GM19395 (cell line): ENCODE results near the gene SRRM2.
A peak's percentile ranks its signal among the peaks of the same experiment; 100 is the strongest.

Experiments used
- ATAC-seq: cut with Tn5 transposase; IDR thresholded peaks from one replicate; pipeline ENCODE4 v1.9.1; 2021; ENCODE audit warnings: mild to moderate bottlenecking, moderate library complexity; ENCODE audit not compliant: unreplicated experiment

The SRRM2 gene

GRCh38 chr16:2752035-2752849, at the start of gene SRRM2:
TSS of gene SRRM2 (plus strand) at chr16:2752638. CDS start at chr16:2756365, 3,727 bp downstream.
- ATAC-seq, result peak; percentile 86

- no peak for ATAC-seq
Observed at GRCh38 chr16:2702871-2703745, 49.3 kb upstream of the SRRM2 start.

- ATAC-seq, result no peak
Observed at GRCh38 chr16:2704166-2704982, 48.1 kb upstream of the SRRM2 start.

GRCh38 chr16:2704983-2705275, 47.5 kb upstream of the SRRM2 start:
- no peak for ATAC-seq

- ATAC-seq, result no peak
Observed at GRCh38 chr16:2705351-2705750, 47.1 kb upstream of the SRRM2 start.

- no peak for ATAC-seq
Observed at GRCh38 chr16:2706085-2706484, 46.4 kb upstream of the SRRM2 start.

GRCh38 chr16:2706611-2707311, 45.7 kb upstream of the SRRM2 start:
- no peak for ATAC-seq

- ATAC-seq, result no peak
Observed at GRCh38 chr16:2707368-2708289, 44.8 kb upstream of the SRRM2 start.

- ATAC-seq, result no peak
Observed at GRCh38 chr16:2708290-2708639, 44.2 kb upstream of the SRRM2 start.

- ATAC-seq, result no peak
Observed at GRCh38 chr16:2708955-2709587, 43.4 kb upstream of the SRRM2 start.

GRCh38 chr16:2709588-2709984, 42.9 kb upstream of the SRRM2 start:
- no peak for ATAC-seq

- no peak for ATAC-seq
Observed at GRCh38 chr16:2710021-2710710, 42.3 kb upstream of the SRRM2 start.

GRCh38 chr16:2710711-2711231, 41.7 kb upstream of the SRRM2 start:
- no peak for ATAC-seq

- ATAC-seq, result no peak
Observed at GRCh38 chr16:2711370-2712062, 40.9 kb upstream of the SRRM2 start.

- ATAC-seq, result no peak
Observed at GRCh38 chr16:2712063-2712441, 40.4 kb upstream of the SRRM2 start.

- ATAC-seq, result no peak
Observed at GRCh38 chr16:2712546-2712945, 39.9 kb upstream of the SRRM2 start.

- ATAC-seq, result no peak
Observed at GRCh38 chr16:2713523-2713922, 38.9 kb upstream of the SRRM2 start.
